Activated naive CD4-positive, alpha-beta T cell treated with anti-CD3 and anti-CD28 coated beads, Interleukin-2, amount 50 U/mL, for 24 hours (primary cell): Measurements from ENCODE around the gene TMEM121.

Source experiments
- H3K27ac Mint-ChIP-seq: one replicate; pipeline ENCODE4 v1.8.0; 2021; ENCODE audit warnings: mild to moderate bottlenecking, mixed read lengths
- H3K27me3 Mint-ChIP-seq: one replicate; pipeline ENCODE4 v1.8.0; 2021; ENCODE audit warnings: mixed read lengths
- H3K36me3 Mint-ChIP-seq: one replicate; pipeline ENCODE4 v1.8.0; 2021; ENCODE audit warnings: mixed read lengths
- H3K4me1 Mint-ChIP-seq: one replicate; pipeline ENCODE4 v1.8.0; 2021; ENCODE audit warnings: mixed read lengths
- H3K4me3 Mint-ChIP-seq: one replicate; pipeline ENCODE4 v1.8.0; 2021; ENCODE audit warnings: mild to moderate bottlenecking, mixed read lengths
- H3K9me3 Mint-ChIP-seq: one replicate; pipeline ENCODE4 v1.8.0; 2021; ENCODE audit warnings: mixed read lengths

TMEM121 gene

GRCh38 chr14:105492971-105493871 is 33.2 kb upstream of the TMEM121 start:
- Mint-ChIP-seq H3K9me3 (no peaks in the 10 kb centered on the region), H3K27ac (no peak overlapping the region), H3K36me3 (no peaks in the 10 kb centered on the region), H3K4me3 (peak overlapping the region; percentile 39), H3K27me3 (no peaks in the 10 kb centered on the region), H3K4me1 (peaks cover 18% of the 10 kb centered on the region)

- Mint-ChIP-seq H3K4me3 (no peak overlapping the region), H3K27ac (no peak overlapping the region), H3K4me1 (peaks cover 10% of the 10 kb centered on the region), H3K36me3 (no peaks in the 10 kb centered on the region), H3K27me3 (no peaks in the 10 kb centered on the region), H3K9me3 (no peaks in the 10 kb centered on the region)
Observed at GRCh38 chr14:105493921-105494605, 32.3 kb upstream of the TMEM121 start.

GRCh38 chr14:105494606-105494929 is 31.8 kb upstream of the TMEM121 start:
- H3K36me3 Mint-ChIP-seq: no peaks in the 10 kb centered on the region
- H3K27ac Mint-ChIP-seq: no peak overlapping the region
- no peak overlapping the region for H3K4me3 Mint-ChIP-seq
- H3K27me3 Mint-ChIP-seq: no peaks in the 10 kb centered on the region
- H3K4me1 Mint-ChIP-seq: peaks cover 5% of the 10 kb centered on the region
- no peaks in the 10 kb centered on the region for H3K9me3 Mint-ChIP-seq

GRCh38 chr14:105495101-105495989 is 31.0 kb upstream of the TMEM121 start:
- Mint-ChIP-seq H3K4me3 (no peak overlapping the region), H3K4me1 (peaks cover 3% of the 10 kb centered on the region), H3K36me3 (no peaks in the 10 kb centered on the region), H3K27me3 (no peaks in the 10 kb centered on the region), H3K27ac (no peak overlapping the region), H3K9me3 (no peaks in the 10 kb centered on the region)

- no peaks in the 10 kb centered on the region for H3K9me3 Mint-ChIP-seq
- H3K4me1 Mint-ChIP-seq: peaks cover 3% of the 10 kb centered on the region
- no peak overlapping the region for H3K4me3 Mint-ChIP-seq
- no peaks in the 10 kb centered on the region for H3K36me3 Mint-ChIP-seq
- H3K27me3 Mint-ChIP-seq: no peaks in the 10 kb centered on the region
- H3K27ac Mint-ChIP-seq: no peak overlapping the region
Observed at GRCh38 chr14:105495990-105496830, 30.2 kb upstream of the TMEM121 start.

- no peak overlapping the region for H3K4me3 Mint-ChIP-seq
- H3K4me1 Mint-ChIP-seq: peaks cover under 1% of the 10 kb centered on the region
- no peaks in the 10 kb centered on the region for H3K36me3 Mint-ChIP-seq
- no peak overlapping the region for H3K27ac Mint-ChIP-seq
- no peaks in the 10 kb centered on the region for H3K27me3 Mint-ChIP-seq
- no peaks in the 10 kb centered on the region for H3K9me3 Mint-ChIP-seq
Observed at GRCh38 chr14:105496831-105497591, 29.4 kb upstream of the TMEM121 start.

GRCh38 chr14:105497671-105498429 is 28.5 kb upstream of the TMEM121 start:
- Mint-ChIP-seq H3K27ac (peak overlapping the region; percentile 8), H3K9me3 (no peaks in the 10 kb centered on the region), H3K4me1 (no peaks in the 10 kb centered on the region), H3K4me3 (no peak overlapping the region), H3K27me3 (no peaks in the 10 kb centered on the region), H3K36me3 (no peaks in the 10 kb centered on the region)

- Mint-ChIP-seq H3K9me3 (no peaks in the 10 kb centered on the region), H3K4me3 (no peak overlapping the region), H3K27me3 (no peaks in the 10 kb centered on the region), H3K36me3 (no peaks in the 10 kb centered on the region), H3K4me1 (no peaks in the 10 kb centered on the region), H3K27ac (peak overlapping the region; percentile 8)
Observed at GRCh38 chr14:105498430-105499255, 27.7 kb upstream of the TMEM121 start.

GRCh38 chr14:105499256-105500035 is 26.9 kb upstream of the TMEM121 start:
- H3K27ac Mint-ChIP-seq: no peak overlapping the region
- H3K9me3 Mint-ChIP-seq: no peaks in the 10 kb centered on the region
- H3K4me3 Mint-ChIP-seq: no peak overlapping the region
- H3K36me3 Mint-ChIP-seq: no peaks in the 10 kb centered on the region
- H3K4me1 Mint-ChIP-seq: no peaks in the 10 kb centered on the region
- no peaks in the 10 kb centered on the region for H3K27me3 Mint-ChIP-seq

GRCh38 chr14:105500036-105500725 is 26.2 kb upstream of the TMEM121 start:
- Mint-ChIP-seq H3K27me3 (no peaks in the 10 kb centered on the region), H3K4me1 (no peaks in the 10 kb centered on the region), H3K36me3 (no peaks in the 10 kb centered on the region), H3K27ac (no peak overlapping the region), H3K4me3 (no peak overlapping the region), H3K9me3 (no peaks in the 10 kb centered on the region)

- Mint-ChIP-seq H3K4me1 (no peaks in the 10 kb centered on the region), H3K9me3 (no peaks in the 10 kb centered on the region), H3K27ac (no peak overlapping the region), H3K36me3 (no peaks in the 10 kb centered on the region), H3K27me3 (no peaks in the 10 kb centered on the region), H3K4me3 (no peak overlapping the region)
Observed at GRCh38 chr14:105500726-105501101, 25.7 kb upstream of the TMEM121 start.
